HepG2 (cell line): ENCODE results near the gene CTRL. TPM values are rescaled to one million over a fixed set of nuclear protein-coding genes. Genes with fewer than 3 reads are reported as not detected.

Experiments
- BCL6 ChIP-seq: IDR thresholded peaks from 2 replicates; pipeline ENCODE4 v1.6.1; 2016; ENCODE audit warnings: missing genetic modification reagents, missing compliant biosample characterization
- BRCA1 ChIP-seq: sonication (generic); formaldehyde crosslinking; IDR thresholded peaks from 2 replicates; pipeline ENCODE4 v1.4.0; 2020; ENCODE audit warnings: missing genetic modification reagents
- EZH2 ChIP-seq: conservative IDR thresholded peaks from 2 replicates; pipeline ENCODE4 v1.6.1; 2012; ENCODE audit warnings: mild to moderate bottlenecking, low read depth, low read length, moderate library complexity
- GTF3A ChIP-seq: sonication (generic); formaldehyde crosslinking; conservative IDR thresholded peaks from 2 replicates; pipeline ENCODE4 v1.4.0; 2020; ENCODE audit warnings: mild to moderate bottlenecking, missing genetic modification reagents
- HMG20B ChIP-seq: conservative IDR thresholded peaks from 2 replicates; pipeline ENCODE4 v1.6.1; 2016; ENCODE audit warnings: missing genetic modification reagents, missing compliant biosample characterization
- HNF4A ChIP-seq: sonication (generic); formaldehyde crosslinking; IDR thresholded peaks from 2 replicates; pipeline ENCODE4 v1.4.0; 2020; ENCODE audit warnings: missing genetic modification reagents
- KDM2A ChIP-seq: sonication (generic); formaldehyde crosslinking; IDR thresholded peaks from 2 replicates; pipeline ENCODE4 v1.4.0; 2020; ENCODE audit warnings: low read depth, missing genetic modification reagents, borderline replicate concordance
- KLF16 ChIP-seq, 2 experiments: sonication (generic) in 1 of 2; formaldehyde crosslinking in 1 of 2; IDR thresholded peaks; 2 replicates each; pipeline versions ENCODE4 v1.6.1 to v1.8.0; 2016 to 2023; ENCODE audit warnings: missing genetic modification reagents in 2 of 2, missing compliant biosample characterization in 1 of 2
- MAF1 ChIP-seq: sonication (generic); formaldehyde crosslinking; IDR thresholded peaks from 2 replicates; pipeline ENCODE4 v1.5.0; 2020; ENCODE audit warnings: missing genetic modification reagents, borderline replicate concordance
- NCOA2 ChIP-seq: sonication (generic); formaldehyde crosslinking; IDR thresholded peaks from 2 replicates; pipeline ENCODE4 v1.8.0; 2022; ENCODE audit warnings: inconsistent platforms
- NPAS2 ChIP-seq: sonication (generic); formaldehyde crosslinking; IDR thresholded peaks from 2 replicates; pipeline ENCODE4 v1.8.0; 2022; ENCODE audit warnings: mild to moderate bottlenecking, missing genetic modification reagents, borderline replicate concordance
- REL ChIP-seq: sonication (generic); formaldehyde crosslinking; conservative IDR thresholded peaks from 2 replicates; pipeline ENCODE4 v1.8.0; 2022; ENCODE audit warnings: mild to moderate bottlenecking, missing genetic modification reagents, moderate library complexity
- ZFP82 ChIP-seq: sonication (generic); formaldehyde crosslinking; IDR thresholded peaks from 2 replicates; pipeline ENCODE4 v1.5.1; 2020; ENCODE audit warnings: mild to moderate bottlenecking, missing genetic modification reagents, borderline replicate concordance
- ZNF224 ChIP-seq: sonication (generic); formaldehyde crosslinking; IDR thresholded peaks from 2 replicates; pipeline ENCODE4 v1.5.0; 2020; ENCODE audit warnings: mild to moderate bottlenecking, missing genetic modification reagents
- ZNF296 ChIP-seq: sonication (generic); formaldehyde crosslinking; conservative IDR thresholded peaks from 2 replicates; pipeline ENCODE4 v1.5.0; 2020; ENCODE audit warnings: mild to moderate bottlenecking, missing genetic modification reagents
- ZNF446 ChIP-seq: sonication (generic); formaldehyde crosslinking; IDR thresholded peaks from 2 replicates; pipeline ENCODE4 v1.5.0; 2020; ENCODE audit warnings: mild to moderate bottlenecking, missing genetic modification reagents
- ZNF567 ChIP-seq: sonication (generic); formaldehyde crosslinking; IDR thresholded peaks from 2 replicates; pipeline ENCODE4 v1.8.1; 2023; ENCODE audit warnings: mild to moderate bottlenecking, missing genetic modification reagents, borderline replicate concordance
- ZNF670 ChIP-seq: sonication (generic); formaldehyde crosslinking; IDR thresholded peaks from 2 replicates; pipeline ENCODE4 v1.8.0; 2022; ENCODE audit warnings: mild to moderate bottlenecking, missing genetic modification reagents, borderline replicate concordance
- ZNF703 ChIP-seq: sonication (generic); formaldehyde crosslinking; IDR thresholded peaks from 2 replicates; pipeline ENCODE4 v1.5.1; 2020; ENCODE audit warnings: missing genetic modification reagents, mild to moderate bottlenecking, moderate library complexity, borderline replicate concordance
- ZNF841 ChIP-seq: sonication (generic); formaldehyde crosslinking; IDR thresholded peaks from 2 replicates; pipeline ENCODE4 v1.8.1; 2023; ENCODE audit warnings: missing genetic modification reagents, borderline replicate concordance
- polyA plus RNA-seq, 8 experiments: library from polyadenylated mRNA; depleted of rRNA in 3 of 8; stranded (reverse) in 7 of 8; unstranded in 1 of 8; fragments of >200 nt; fragmentation: Illumina TruSeq in 4 of 8; extraction: Trizol in 4 of 8; gene quantifications; 2 replicates each; pipeline versions ENCODE4 v1.2.1 to v1.2.3, GENCODE V29; 2011 to 2016; ENCODE audit warnings: low read depth in 4 of 8, missing spikeins in 1 of 8, mixed read lengths in 1 of 8; ENCODE audit not compliant: insufficient read depth in 1 of 8
- total RNA-seq, 5 experiments: library from RNA; depleted of rRNA; stranded (reverse); fragments of >200 nt; fragmentation: Illumina TruSeq; extraction: Trizol; gene quantifications; 2 replicates each; pipeline ENCODE4 v1.2.3, GENCODE V29; 2016; ENCODE audit warnings: low read depth in 1 of 5
- TF ChIP-seq, protein P1 (sequence below): sonication (generic); formaldehyde crosslinking; IDR thresholded peaks from 2 replicates; pipeline ENCODE4 v1.9.0; 2021; ENCODE audit warnings: missing genetic modification reagents, mild to moderate bottlenecking, borderline replicate concordance
- TF ChIP-seq, protein P2 (sequence below): sonication (generic); formaldehyde crosslinking; conservative IDR thresholded peaks from 2 replicates; pipeline ENCODE4 v1.4.0; 2020; ENCODE audit warnings: missing genetic modification reagents
- TF ChIP-seq, protein P3 (sequence below), 2 experiments: sonication (generic) in 1 of 2; formaldehyde crosslinking in 1 of 2; IDR thresholded peaks; 2 replicates each; pipeline versions ENCODE4 v1.4.0 to v1.6.1; 2018 to 2020; ENCODE audit warnings: missing genetic modification reagents in 2 of 2, borderline replicate concordance in 1 of 2, low read depth in 1 of 2, mild to moderate bottlenecking in 1 of 2, missing biosample characterization in 1 of 2
- TF ChIP-seq, protein P4 (sequence below): IDR thresholded peaks from 2 replicates; pipeline ENCODE4 v1.6.1; 2016; ENCODE audit warnings: missing compliant biosample characterization, missing genetic modification reagents, borderline replicate concordance

Gene CTRL
- total and polyA plus RNA-seq, 2 of the 13 experiments (the other 11 are each of a cell fraction or from before 2014, with no cell fraction given) = 1.9 to 2.7 TPM

DNA sequence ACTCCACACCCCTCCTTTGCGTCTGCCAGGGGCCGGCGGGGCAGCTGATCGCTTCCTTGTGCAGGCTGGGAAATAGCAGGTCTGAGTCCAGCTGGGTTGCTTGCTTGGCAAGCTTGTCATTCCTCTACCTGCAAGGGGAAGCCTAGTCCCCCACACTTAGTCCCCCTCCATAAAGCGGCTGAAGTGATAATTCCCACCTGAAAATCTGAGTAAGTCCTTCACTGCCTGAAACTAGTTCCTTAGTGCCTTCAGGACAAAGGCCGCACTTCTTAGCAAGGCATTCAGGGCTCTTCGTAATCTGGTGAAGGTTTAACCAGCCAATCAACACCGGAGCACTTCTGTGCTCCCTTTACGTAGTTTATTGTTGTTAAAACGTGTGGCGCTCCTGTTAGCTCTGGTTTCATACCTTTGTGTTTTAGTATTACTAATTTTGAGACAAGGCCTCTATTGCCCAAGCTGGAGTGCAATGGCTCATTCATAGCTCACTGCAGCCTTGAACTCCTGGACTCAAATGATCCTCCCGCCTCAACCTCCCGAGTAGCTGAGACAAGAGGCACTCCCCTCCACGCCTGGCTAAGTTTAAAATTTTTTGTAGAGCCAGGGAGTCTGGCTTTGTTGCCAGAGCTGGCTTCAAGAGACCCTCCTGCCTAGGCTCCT, 37.8 kb downstream of the CTRL start (continued):
- TF ChIP-seq, protein P1, sequence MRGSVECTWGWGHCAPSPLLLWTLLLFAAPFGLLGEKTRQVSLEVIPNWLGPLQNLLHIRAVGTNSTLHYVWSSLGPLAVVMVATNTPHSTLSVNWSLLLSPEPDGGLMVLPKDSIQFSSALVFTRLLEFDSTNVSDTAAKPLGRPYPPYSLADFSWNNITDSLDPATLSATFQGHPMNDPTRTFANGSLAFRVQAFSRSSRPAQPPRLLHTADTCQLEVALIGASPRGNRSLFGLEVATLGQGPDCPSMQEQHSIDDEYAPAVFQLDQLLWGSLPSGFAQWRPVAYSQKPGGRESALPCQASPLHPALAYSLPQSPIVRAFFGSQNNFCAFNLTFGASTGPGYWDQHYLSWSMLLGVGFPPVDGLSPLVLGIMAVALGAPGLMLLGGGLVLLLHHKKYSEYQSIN = no peak
- TF ChIP-seq ZNF670 (CRISPR knock-in tag) (0 out of 2 replicates have a peak, but pooled peaks have one; percentile 0), BCL6 (no peak), REL (CRISPR knock-in tag) (0 out of 2 replicates have a peak, but pooled peaks have one; percentile 9), KLF16 (CRISPR knock-in tag; IDR thresholded peaks at IDR 0.05) (peak in 1 of 2 experiments; percentile 36; a peak in 2 of 4 replicates), GTF3A (CRISPR knock-in tag) (no peak), ZNF567 (CRISPR knock-in tag) (0 out of 2 replicates have a peak, but pooled peaks have one; percentile 32), MAF1 (CRISPR knock-in tag) (0 out of 2 replicates have a peak, but pooled peaks have one; percentile 1), ZFP82 (CRISPR knock-in tag) (no peak), BRCA1 (CRISPR knock-in tag) (0 out of 2 replicates have a peak, but pooled peaks have one; percentile 14), ZNF296 (peak; percentile 48; the same call in 1 of the 2 replicates), HNF4A (CRISPR knock-in tag) (peak; percentile 60), ZNF703 (peak; percentile 81; the same call in 1 of the 2 replicates), NCOA2 (CRISPR knock-in tag) (0 out of 2 replicates have a peak, but pooled peaks have one; percentile 2), ZNF446 (CRISPR knock-in tag) (0 out of 2 replicates have a peak, but pooled peaks have one; percentile 5), KDM2A (0 out of 2 replicates have a peak, but pooled peaks have one; percentile 14), EZH2 (no peak), HMG20B (CRISPR knock-in tag) (no peak; the same call in 1 of the 2 replicates), ZNF224 (CRISPR knock-in tag) (peak; percentile 16; the same call in 1 of the 2 replicates), NPAS2 (CRISPR knock-in tag) (no peak), ZNF841 (0 out of 2 replicates have a peak, but pooled peaks have one; percentile 43)
- TF ChIP-seq, protein P2, sequence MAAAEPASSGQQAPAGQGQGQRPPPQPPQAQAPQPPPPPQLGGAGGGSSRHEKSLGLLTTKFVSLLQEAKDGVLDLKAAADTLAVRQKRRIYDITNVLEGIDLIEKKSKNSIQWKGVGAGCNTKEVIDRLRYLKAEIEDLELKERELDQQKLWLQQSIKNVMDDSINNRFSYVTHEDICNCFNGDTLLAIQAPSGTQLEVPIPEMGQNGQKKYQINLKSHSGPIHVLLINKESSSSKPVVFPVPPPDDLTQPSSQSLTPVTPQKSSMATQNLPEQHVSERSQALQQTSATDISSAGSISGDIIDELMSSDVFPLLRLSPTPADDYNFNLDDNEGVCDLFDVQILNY (CRISPR knock-in tag) = no peak
- TF ChIP-seq, protein P3, sequence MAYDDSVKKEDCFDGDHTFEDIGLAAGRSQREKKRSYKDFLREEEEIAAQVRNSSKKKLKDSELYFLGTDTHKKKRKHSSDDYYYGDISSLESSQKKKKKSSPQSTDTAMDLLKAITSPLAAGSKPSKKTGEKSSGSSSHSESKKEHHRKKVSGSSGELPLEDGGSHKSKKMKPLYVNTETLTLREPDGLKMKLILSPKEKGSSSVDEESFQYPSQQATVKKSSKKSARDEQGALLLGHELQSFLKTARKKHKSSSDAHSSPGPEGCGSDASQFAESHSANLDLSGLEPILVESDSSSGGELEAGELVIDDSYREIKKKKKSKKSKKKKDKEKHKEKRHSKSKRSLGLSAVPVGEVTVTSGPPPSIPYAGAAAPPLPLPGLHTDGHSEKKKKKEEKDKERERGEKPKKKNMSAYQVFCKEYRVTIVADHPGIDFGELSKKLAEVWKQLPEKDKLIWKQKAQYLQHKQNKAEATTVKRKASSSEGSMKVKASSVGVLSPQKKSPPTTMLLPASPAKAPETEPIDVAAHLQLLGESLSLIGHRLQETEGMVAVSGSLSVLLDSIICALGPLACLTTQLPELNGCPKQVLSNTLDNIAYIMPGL (CRISPR knock-in tag; IDR thresholded peaks at IDR 0.05; ENCODE audit: borderline replicate concordance in 1 of 2, low read depth in 1 of 2) = 0 out of 4 replicates have a peak, but pooled peaks of 1 of the 2 experiments have one; percentile 1
- TF ChIP-seq, protein P4, sequence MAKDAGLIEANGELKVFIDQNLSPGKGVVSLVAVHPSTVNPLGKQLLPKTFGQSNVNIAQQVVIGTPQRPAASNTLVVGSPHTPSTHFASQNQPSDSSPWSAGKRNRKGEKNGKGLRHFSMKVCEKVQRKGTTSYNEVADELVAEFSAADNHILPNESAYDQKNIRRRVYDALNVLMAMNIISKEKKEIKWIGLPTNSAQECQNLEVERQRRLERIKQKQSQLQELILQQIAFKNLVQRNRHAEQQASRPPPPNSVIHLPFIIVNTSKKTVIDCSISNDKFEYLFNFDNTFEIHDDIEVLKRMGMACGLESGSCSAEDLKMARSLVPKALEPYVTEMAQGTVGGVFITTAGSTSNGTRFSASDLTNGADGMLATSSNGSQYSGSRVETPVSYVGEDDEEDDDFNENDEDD (CRISPR knock-in tag) = peak; percentile 5; the same call in 1 of the 2 replicates
